Forelimb muscle (tissue), 1 donor: ENCODE data around the gene CBX1. TPM values are rescaled to one million over a fixed set of nuclear protein-coding genes. Genes with fewer than 3 reads are reported as not detected.

ENCODE experiments used
- DNase-seq: peaks from one replicate; pipeline ENCODE4 v3.0.0-alpha.2; 2013; ENCODE audit warnings: low read depth
- polyA plus RNA-seq: library from polyadenylated mRNA; unstranded; fragments of 120-200 nt; gene quantifications from one replicate; pipeline ENCODE4 v1.2.1, GENCODE V29; 2013; ENCODE audit not compliant: insufficient read length

The CBX1 gene
- 68.7 TPM for polyA plus RNA-seq

DNA sequence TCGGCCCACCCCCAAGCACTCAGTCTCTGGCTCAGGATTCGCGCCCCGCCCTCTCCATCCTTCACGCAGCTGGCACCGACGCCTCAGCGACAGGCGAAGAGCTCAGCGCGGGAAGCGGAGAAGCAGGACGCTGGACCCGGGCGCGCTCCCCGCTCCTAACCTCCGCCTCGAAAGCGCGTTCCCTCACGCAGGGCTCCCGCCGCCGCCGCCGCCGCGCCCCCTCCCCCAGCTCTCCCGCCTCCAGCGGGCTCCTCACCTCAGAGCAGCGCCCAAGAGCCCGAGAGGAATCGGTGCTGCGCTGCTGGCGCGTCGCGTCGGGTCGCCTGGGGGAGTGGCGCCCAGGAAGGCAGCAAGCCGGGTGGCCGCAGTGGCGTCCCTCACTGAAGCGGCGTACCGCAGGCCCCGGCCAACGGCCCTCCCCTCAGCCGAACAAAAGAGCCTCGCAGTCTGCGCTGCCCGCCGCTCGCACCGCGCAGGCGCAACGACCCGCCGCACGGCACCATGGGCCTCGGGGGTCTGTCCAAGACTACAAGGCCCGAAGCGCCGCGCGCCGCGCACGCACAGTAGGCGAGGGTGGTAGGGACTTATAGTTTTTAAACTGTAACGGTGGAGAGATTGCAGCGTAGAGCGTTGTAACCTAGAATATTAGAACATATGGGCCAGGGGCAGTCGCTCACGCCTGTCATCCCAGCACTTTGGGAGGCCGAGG, at the start of gene CBX1:
CBX1 (minus strand) TSS at position 467 of the 709 bp plus-strand sequence. CDS start 24,474 bp downstream, outside the sequence.
- peak; percentile 86 for DNase-seq

DNA sequence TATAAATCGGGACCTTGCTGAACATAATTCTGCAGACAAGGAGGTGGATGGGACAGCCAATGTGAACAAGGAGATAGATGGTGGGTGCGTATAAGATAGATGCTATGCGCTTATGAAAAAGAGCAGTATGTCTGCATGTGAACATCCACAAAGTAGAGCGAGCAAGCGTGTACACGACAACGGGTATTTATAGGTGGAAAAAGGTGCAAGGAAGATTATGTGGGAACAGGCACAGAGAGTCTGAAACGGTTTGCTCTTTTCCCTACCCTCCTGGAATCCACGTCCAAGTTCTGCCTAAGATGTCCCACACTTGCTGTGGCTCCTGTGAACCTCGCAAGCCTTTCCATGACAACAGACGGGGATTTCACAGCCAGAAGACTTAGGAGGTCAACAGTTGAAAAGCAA, 49.3 kb upstream of the CBX1 start:
- DNase-seq: no peak

DNA sequence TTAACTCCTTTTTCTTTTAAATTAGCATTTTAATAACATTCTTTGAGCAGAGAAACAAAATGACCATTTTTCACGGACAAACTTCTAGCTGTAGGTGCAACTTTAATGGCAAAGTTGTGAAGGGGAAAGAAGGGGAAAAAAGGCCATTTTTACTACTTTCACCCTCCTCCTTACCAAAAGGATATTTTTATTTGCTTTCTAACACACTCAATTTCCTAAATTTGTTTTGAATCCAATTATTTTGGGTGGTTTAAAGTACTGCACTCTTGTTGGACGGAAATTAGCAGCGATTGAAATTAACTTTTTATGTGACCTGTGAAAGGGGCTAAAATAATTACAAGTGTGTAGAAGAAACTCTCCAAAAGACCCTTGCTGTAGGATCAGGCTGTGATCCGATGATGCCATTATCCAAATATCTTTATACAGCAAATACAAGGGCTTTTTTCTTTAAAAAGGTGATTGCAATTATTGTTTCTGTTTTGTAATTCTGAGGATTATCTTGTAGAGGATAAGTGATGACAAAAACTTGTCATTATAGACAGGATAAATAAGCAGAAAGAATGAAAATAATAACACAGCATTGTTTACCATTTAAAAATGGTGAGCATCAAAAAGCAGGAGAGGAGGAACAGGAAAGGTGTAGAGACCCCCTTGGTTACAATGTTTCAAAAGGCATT, 48.6 kb upstream of the CBX1 start:
- no peak for DNase-seq

DNA sequence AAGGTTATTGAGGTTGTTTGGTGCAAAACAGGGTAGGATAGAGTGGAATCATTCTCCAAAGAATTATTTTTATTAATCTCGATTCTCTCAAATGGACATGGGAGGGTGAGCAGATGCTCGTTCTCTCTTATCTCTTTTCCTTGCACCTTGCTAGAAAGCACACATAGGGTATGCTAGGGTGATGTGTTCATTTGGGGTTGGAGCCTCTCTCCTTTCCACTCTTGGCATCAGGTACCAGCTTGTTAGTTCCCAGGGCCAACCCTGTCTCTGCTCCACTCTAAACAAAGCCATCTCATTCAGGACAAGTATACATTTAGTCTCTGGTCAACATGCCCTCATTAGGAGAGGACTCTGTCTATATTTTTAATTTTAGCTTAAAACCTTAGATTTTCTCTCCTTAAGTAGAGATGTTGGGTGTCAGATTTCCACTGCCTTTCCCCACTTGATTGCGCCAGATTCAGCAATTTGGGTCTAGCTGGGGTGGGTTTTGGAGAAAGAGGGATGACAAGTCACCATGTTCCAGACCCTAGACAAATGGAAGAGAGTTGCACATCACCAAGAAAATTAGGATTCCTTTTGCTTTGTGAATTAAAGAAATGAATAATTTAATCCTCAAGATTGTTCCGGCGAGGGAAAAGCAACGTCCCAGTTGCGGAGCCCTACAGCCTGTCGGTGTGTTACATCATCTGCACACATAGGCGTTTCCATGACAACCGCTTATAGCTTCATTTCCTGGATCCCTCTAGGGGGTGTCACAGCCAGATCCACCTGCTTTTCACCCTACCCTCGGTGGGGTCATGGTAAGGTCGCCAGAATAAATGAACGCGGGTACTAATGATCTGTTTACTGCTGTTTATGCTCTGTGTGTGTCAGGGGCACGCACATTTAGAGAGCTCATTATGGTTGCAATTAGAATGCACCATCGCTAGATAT, 47.8 kb upstream of the CBX1 start:
- DNase-seq: no peak

DNA sequence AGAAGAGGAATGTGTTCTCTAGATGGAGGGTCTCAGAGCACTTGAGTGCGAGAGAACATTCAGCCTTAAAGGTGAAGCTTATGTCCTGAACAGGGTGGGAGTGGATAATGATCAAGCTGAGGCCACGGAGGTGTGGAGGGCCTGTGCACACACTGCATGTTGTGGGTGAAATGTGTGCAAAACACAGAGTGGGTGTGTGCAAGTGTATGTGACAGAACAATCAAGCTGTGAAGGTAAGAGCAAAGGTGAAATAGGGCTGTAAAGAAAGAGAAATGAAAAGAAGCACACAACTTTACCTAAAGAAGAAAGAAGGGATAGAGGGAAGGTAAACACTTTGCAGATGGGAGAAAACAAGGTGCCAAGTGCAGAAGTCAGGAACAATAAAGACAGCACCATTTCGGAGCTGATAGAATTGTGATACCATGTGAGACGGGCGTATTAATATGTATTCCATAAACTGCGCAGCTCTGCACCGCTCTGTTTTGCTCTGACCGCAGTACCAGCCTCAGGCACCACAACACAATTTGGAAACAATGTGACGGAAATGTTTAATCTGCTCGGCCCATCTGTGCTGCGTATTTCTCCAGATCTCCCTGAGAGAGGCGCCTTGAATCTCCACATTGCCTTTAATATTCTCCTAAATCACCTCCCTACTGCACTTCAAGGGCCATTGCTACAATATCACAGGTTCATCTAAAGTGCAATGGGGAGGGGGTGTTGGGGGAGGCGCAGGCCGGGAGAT, 46.9 kb upstream of the CBX1 start:
- DNase-seq: no peak

DNA sequence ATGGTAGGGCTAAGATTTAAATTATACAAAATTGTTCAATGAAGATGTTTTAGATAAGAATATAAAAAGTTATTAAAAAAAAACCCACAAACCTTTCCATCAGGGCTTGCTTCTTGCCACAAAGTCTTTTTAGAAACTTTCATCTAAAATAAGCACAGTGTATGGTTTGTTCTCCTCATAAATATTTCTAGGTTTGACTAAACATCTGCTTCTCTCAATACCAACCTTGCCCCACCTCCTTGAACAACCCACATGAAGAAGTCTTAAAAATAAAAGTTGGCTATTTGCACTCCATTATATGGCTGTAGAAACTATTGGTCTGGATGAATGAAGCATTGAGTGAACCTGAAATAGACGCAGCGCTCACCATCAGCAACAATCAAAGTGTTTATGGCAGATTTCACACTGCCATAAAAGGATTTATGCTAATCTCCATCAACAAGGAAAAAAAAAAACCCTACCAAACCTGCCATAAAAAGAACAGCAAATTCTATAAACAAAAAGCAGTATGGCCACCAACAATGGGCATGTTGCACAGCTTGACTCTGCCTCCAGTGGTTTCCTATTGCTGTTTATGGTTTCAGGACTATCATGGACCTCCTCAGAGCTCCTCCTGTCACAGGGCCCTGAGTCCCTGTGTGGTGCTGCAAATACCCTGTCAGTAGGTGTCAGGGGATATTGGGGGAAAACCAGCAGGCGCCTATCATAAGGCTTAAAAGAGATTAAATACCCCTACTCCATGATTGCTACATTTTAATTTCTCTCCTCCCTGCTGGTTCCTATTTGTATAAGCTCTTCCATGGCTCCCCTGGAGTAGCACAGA, 43.9 kb upstream of the CBX1 start:
- DNase-seq: no peak

DNA sequence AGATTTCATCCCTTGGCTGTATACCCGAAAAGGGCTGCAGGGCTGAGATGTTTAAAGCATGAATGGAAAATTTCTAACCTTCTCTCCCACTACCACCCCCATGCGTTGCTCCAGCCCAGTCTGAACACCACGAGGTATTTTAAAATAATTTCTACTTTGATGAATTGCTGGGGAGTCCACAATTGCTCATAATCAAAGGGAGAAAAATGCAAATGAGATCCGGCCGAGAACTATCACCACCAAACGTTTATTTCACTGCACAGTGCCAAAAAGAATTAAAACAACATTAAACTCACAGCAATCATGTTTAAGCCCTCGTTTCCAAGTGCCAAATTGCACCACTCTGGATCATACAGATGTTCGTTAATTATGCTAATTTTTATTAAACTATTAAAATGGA, 43.0 kb upstream of the CBX1 start:
- no peak for DNase-seq

DNA sequence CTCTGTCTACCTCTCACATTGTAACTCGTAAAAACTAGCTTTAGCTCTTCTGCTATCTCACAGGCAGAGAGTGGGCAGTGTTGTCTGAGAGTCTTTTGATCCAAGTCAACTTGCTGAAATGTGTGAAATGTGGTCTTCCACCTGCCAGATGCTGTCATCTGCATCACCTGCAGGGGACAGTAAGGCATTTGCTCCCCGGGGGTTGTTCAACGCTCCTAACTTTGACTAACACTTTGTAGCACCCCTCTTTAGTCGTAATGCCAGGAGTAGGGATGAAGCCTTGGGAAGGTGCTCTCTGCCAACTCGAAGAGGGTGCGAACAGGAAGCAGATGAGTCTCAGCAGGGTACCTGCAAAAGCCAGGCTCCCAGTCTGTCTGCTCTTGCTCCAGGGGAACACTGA, 42.4 kb upstream of the CBX1 start:
- DNase-seq: no peak

DNA sequence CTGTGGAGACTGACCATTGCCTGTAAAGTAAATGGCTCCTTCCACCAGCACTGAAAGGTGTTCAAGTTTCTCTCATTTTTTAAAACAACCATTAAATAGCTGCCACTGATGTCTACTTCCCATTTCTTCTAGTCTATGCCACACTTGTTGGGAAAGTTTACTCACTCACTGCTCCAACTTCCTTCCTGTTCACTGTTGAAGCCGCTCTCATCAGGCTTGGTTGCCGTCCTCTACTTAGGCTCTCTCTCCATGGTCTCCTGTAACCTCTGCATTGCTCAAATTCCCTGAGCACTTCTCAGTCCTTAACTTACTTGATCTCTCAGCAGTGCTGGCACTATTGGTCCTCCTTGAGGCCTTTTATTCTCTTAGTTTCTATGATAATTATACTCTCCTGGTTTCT, 38.7 kb upstream of the CBX1 start:
- DNase-seq: no peak

DNA sequence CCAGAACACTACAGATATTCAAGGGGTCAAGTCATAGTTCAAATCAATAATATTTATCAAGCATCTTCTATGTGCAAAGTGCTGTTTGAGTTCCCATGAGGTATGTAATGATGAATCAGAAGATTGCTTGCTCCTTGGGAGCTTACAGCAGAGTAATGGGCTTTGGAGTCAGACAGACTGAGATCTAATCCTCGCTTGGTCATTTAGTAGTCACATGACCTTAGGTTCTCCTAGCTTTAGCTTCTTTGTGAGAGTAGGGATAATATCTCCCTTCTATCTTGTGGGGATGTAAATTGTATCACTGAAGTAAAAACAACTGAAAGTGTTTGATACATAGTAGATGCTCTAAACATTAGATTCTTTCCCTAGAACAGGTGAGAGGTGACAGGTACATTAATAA, 36.4 kb upstream of the CBX1 start:
- DNase-seq: no peak

DNA sequence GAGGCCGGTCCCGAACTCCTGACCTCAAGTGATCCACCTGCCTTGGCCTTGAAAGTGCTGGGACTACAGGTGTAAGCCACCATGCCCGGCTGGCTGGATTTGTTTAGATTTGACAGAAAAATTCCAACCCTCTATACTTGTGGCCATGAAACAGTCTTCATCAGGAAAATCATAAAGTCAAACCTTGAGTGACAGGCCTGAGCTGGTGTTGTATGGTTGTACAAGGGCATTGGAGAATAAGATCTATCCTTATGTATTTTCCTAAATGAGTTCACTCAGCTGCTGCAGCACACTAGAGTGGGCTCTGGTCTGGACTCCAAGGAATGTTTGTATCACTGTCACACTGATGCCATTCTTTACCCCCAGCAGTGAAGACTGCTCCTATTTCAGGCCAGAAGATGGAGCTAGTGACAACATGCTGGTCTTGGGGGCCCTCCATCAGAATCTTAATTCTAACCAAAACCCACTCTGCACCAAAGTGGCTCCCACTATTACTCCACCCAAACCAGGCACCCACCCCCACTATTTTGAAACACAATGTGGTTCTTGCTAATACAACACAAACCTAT, 33.7 kb upstream of the CBX1 start:
- no peak for DNase-seq

DNA sequence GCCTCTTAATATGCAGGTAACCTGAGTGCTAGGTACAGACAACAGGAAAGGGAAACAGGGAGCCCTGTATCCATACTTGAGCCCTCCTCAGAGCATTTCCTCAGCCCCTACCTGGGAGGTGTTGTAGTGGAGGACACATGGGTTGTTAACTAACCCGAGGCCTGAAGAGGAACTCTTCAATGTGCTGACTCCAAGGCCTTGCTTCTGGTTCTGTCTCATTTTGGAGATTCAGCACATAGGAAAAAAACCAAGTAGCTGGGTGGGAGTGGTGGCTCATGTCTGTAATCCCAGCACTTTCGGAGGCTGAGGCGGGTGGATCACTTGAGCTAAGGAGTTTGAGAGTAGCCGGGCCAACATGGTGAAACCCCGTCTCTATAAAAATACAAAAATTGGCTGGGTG, 31.1 kb upstream of the CBX1 start:
- DNase-seq: no peak

DNA sequence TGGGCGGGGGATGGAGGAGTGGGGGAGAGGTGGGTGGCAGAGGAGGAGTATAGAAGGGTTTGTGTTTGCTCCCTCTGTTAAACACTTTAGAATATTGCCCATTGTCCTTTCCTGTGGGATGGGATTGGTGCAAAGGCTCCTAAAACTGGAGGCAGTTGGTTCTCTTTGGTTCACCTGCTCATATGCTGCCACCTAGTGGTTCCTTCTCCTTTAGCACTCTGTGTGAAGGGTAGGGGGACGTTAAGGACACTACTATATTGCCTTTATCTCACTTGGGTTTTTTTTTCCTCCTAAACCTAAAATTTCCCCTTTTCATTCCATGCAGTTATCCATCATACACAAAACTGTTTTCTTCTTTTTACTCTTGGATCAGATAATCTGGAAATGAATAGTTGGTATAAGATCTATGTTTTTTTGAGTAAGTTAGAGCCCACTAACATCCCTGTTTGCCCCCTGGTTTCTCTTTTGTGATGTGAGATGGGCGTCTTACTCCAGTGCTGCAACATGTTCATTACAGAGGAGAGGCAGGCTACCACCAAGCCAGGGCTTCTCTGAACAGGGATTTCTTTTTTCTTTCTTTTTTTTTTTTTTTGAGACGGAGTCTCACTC, 30.0 kb upstream of the CBX1 start:
- DNase-seq: peak; percentile 61

DNA sequence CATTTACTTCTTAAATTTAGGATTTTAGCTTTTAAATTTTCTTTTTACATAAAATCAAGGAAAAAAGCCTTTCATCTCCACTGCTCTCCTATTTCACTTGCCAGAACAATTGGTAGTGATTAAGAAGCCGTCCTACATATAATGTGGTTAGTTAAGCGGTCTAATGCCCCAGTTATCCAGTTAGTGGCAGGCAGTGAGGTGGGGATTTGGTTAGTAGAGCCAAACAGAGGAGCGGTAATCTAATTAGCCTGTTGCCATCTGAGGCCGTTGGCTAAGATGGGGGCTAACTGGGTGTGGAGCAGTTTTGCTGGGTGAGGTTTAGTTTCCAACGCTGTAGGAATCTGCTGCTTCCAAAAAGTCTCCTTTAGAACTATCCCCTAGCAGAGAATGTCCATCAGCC, 28.7 kb upstream of the CBX1 start:
- no peak for DNase-seq

DNA sequence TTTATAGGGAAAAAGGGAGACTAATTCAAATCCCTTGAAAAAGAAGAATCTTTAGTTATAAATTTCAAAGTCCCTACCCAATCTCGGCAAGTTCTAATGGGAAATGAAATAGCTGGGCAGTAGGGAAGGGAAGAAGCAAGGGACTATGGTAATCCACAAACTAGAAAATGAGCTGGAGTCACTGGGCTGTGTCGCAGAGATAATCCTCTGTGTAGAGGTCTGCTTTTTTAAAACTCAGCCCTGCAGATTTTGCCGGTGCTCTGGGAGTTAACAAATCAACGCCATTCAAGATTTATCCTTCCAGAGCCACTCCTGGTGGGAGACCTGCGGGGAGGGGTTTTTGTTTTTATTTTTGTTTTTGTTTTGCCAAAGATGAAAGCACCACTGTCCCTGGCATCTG, 27.1 kb upstream of the CBX1 start:
- no peak for DNase-seq

DNA sequence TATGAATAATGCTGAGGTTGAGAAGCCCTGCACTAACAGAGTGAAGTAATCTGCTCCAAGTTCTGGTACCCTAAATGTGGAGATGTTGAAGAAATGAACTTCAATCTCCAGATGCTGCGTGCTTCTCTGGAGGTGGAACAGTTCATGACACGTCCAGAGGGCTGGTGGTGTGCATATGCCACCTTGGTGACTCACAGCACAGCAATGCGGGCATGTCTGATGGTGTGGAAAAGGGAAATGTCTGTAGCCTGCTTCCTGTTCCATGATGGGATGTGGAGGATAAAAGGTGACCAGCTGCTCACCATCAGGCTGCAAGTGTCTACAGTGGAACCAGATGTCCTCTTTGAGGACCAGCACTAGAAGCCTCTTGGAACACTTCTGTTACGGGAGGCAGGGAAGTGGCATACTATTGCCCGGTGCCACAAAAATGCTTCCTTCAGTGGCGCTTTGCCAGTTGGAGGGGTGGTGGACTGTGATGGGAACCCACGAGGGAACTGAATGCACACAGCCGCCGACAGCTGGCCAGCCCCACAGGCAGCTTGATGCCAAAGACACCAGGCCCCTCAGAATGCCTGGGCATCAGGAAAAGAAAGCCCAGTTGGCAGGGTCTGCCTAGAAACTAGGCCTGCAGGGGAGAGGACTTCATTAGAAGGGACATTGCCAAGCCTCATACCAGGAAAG, 26.2 kb upstream of the CBX1 start:
- DNase-seq: no peak

DNA sequence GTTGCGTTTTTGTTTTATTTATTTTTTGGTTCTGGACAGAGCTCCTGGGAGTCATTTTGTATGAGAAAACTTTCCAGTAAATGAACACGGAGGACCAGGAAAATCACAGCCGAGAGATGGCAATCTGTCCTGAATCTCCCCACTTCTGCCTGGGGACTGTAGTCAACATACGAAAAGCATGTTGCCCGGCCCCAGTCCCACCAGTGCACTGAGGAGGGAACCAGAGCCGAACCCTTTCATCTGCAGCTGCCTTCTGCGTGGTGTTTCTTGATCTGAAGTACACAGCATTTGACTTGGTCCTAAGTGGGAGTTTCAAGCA, 25.2 kb upstream of the CBX1 start:
- DNase-seq: no peak

DNA sequence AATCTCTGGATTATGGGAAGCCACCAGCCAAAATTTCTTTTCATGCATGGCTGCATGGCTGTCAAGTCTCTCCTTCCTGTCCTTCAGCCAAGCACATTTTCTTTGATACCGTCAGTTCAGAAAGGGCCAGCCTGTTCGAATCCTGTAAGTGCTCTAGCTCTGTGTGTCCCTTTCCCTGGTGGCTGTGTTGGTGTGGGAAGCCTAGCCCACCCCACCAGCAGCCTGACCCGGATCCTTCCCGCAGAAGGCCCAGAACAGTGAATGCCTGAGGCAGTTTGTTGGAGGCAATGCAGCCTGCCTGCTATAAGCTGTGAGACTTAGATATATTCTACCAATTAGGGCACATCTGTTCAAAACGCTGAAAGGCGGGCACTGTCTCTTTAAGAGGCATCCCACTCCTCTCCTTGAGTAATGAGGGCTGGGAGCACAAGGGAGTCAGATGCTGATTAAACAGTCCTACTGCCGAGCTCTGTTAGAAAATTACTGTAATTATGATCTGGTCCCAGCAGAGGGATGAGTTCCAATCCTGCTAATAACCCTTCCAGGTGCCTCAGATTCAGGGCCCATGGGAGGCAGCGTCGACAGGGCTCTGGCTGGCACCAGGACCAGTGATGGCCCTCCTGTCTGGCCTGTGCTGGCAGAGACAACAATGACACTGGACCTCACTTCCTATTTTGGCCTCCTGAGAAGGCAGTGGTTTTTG, 24.7 kb upstream of the CBX1 start:
- DNase-seq: no peak

DNA sequence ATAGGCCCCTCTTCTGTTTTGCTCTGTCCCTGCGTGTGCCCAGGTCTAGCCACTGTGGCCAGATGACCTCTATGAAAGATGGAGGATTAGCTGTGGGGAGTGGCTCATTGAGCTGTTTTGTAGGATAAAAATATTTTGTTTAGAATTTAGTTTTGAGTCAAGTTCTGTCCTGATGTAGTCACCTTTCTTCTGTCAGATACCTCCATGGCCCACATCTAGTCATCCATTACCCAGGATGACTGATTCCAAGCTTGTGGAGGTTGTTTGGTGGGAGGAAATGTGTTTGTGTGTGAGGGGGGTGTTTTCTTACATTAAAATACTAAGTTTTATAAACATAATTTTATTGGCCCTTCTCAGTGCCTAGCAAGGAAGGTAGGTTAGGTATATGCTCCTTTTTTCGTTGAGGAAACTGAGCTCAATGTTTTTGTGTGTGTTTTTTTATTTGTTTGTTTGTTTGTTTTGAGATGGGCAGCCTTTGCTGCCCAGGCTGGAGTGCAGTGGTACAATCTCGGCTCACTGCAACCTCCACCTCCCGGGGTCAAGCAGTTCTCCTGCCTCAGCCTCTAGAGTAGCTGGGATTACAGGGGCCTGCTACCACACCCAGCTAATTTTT, 22.6 kb upstream of the CBX1 start:
- DNase-seq: no peak
